Keratinocyte (primary cell): Measurements from ENCODE around the gene TRPT1.

Experiments
- EZH2 ChIP-seq: IDR thresholded peaks from one replicate; pipeline ENCODE4 v1.6.1; 2012; ENCODE audit warnings: inconsistent platforms, mild to moderate bottlenecking, low read length, moderate library complexity
- TF ChIP-seq, protein P1 (sequence below), 3 experiments: IDR thresholded peaks in 1 of 3; conservative IDR thresholded peaks in 1 of 3; optimal IDR thresholded peaks in 1 of 3; 2 replicates in 2 of 3; 3 replicates in 1 of 3; pipeline versions ENCODE3 to v1.5.1; 2011; ENCODE audit warnings: low read length in 3 of 3, mild to moderate bottlenecking in 3 of 3, moderate library complexity in 2 of 3, control low read depth in 1 of 3, inconsistent platforms in 1 of 3; ENCODE audit not compliant: insufficient read depth in 2 of 3; ENCODE audit errors: extremely low read depth in 1 of 3

DNA sequence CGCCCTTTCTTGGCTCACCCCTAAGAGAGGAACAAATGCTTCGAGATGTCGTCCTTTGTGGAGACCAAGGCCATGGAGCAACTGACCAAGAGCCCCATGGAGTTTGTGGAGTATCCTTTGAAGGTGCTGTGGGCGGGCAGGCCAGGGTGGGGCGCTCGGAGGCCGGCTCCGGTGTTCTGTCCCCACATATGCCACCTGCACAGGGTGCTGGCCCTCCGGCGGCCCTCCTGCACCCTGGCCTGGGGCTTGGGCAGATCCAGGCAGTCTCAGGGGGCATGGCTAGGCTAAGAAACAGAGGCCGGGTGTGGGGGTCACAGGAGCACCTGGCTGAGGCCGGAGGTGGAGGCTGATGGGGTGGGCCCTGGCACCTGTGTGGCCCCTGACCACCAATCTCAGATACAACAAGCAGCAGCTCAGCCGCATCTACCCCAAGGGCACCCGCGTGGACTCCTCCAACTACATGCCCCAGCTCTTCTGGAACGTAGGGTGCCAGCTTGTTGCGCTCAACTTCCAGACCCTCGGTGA lies 35.6 kb upstream of the TRPT1 start:
- TF ChIP-seq, protein P1, sequence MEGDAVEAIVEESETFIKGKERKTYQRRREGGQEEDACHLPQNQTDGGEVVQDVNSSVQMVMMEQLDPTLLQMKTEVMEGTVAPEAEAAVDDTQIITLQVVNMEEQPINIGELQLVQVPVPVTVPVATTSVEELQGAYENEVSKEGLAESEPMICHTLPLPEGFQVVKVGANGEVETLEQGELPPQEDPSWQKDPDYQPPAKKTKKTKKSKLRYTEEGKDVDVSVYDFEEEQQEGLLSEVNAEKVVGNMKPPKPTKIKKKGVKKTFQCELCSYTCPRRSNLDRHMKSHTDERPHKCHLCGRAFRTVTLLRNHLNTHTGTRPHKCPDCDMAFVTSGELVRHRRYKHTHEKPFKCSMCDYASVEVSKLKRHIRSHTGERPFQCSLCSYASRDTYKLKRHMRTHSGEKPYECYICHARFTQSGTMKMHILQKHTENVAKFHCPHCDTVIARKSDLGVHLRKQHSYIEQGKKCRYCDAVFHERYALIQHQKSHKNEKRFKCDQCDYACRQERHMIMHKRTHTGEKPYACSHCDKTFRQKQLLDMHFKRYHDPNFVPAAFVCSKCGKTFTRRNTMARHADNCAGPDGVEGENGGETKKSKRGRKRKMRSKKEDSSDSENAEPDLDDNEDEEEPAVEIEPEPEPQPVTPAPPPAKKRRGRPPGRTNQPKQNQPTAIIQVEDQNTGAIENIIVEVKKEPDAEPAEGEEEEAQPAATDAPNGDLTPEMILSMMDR (optimal IDR thresholded peaks at IDR 0.05 in 1 of 3, IDR thresholded peaks at IDR 0.05 in 1 of 3, conservative IDR thresholded peaks at IDR 0.05 in 1 of 3; ENCODE audit: extremely low read depth in 1 of 3, insufficient read depth in 2 of 3, low read length in 3 of 3) = no peak
- no peak for TF ChIP-seq EZH2
